GM12878 (cell line): ENCODE data around the gene ARL14. TPM values are rescaled to one million over a fixed set of nuclear protein-coding genes. Genes with fewer than 3 reads are reported as not detected.

ENCODE experiments used
- ATAC-seq: fragments of 200-7000 bp; cut with Tn5 transposase; 3 replicates; pipeline ENCODE4 v1.9.1; 2020; ENCODE audit warnings: mild to moderate bottlenecking, moderate library complexity
- BruUV-seq: library from RNA; stranded (reverse); fragments of 400-500 nt; replicated peaks from 2 replicates; lab custom pipeline; 2021; lab: Mats Ljungman, UMichigan
- CTCF ChIA-PET: fragments of 300-600 bp; sonication (Branson Sonifier 250); formaldehyde crosslinking; extraction: SDS; loops from one replicate; lab custom pipeline; 2021; ENCODE audit warnings: inconsistent platforms; lab: Yijun Ruan, JAX
- POLR2A ChIA-PET: fragments of 350-600 bp; formaldehyde crosslinking; extraction: SDS; loops from one replicate; lab custom pipeline; 2021; ENCODE audit warnings: inconsistent platforms; lab: Charles Lee
- RAD21 ChIA-PET: fragments of 300-600 bp; sonication (Branson Sonifier 250); formaldehyde crosslinking; loops from one replicate; lab custom pipeline; 2023; ENCODE audit warnings: antibody characterized with exemption; ENCODE audit not compliant: unreplicated experiment; lab: Charles Lee
- SMC1A ChIA-PET: fragments of 300-600 bp; sonication (Branson Sonifier 250); formaldehyde crosslinking; loops from one replicate; lab custom pipeline; 2023; ENCODE audit not compliant: unreplicated experiment, uncharacterized antibody; lab: Charles Lee
- DNase-seq: peaks from one replicate; pipeline ENCODE4 v3.0.0-alpha.2; 2011; ENCODE audit warnings: low read depth, low spot score
- FAIRE-seq: peaks from 3 replicates; lab custom pipeline; 2011; peaks lifted over from hg19 to GRCh38; lab: Jason Lieb, UNC
- H2AFZ ChIP-seq: 2 replicates; pipeline ENCODE4 v1.6.0; 2011; ENCODE audit warnings: low read depth, low read length, control low read depth; ENCODE audit not compliant: control insufficient read depth
- H3K27ac ChIP-seq: 2 replicates; pipeline ENCODE4 v1.5.1; 2011; ENCODE audit warnings: control low read depth; ENCODE audit not compliant: control insufficient read depth, insufficient read depth
- H3K27me3 ChIP-seq, 2 experiments: replicated peaks in 1 of 2; 2 replicates each; pipeline versions ENCODE4 v1.6.0 to v1.6.1; 2011; ENCODE audit warnings: low read length in 1 of 2; ENCODE audit not compliant: control insufficient read depth in 2 of 2, insufficient read depth in 2 of 2
- H3K36me3 ChIP-seq, 2 experiments: 2 replicates each; pipeline ENCODE4 v1.5.1; 2011; ENCODE audit warnings: low read length in 1 of 2; ENCODE audit not compliant: control insufficient read depth in 2 of 2, insufficient read depth in 2 of 2
- H3K4me1 ChIP-seq: 2 replicates; pipeline ENCODE4 v1.6.1; 2011; ENCODE audit warnings: mild to moderate bottlenecking, low read length, moderate library complexity, mixed read lengths; ENCODE audit not compliant: control insufficient read depth, insufficient read depth
- H3K4me2 ChIP-seq: 2 replicates; pipeline ENCODE4 v1.6.0; 2011; ENCODE audit warnings: control low read depth; ENCODE audit not compliant: control insufficient read depth, insufficient read depth
- H3K4me3 ChIP-seq: fragments of 200-600 bp; sonication (generic); 2 replicates; pipeline ENCODE4 v1.5.1; 2016
- H3K79me2 ChIP-seq: 2 replicates; pipeline ENCODE4 v1.6.0; 2011; ENCODE audit warnings: low read length; ENCODE audit not compliant: control insufficient read depth, insufficient read depth
- H3K9ac ChIP-seq: 2 replicates; pipeline ENCODE4 v1.8.0; 2011; ENCODE audit warnings: low read length, control low read depth, mixed read lengths; ENCODE audit not compliant: control insufficient read depth, insufficient read depth
- H3K9me3 ChIP-seq: replicated peaks from 3 replicates; pipeline ENCODE4 v1.5.1; 2011; ENCODE audit warnings: mild to moderate bottlenecking, low read length; ENCODE audit not compliant: control insufficient read depth, insufficient read depth
- H4K20me1 ChIP-seq: 2 replicates; pipeline ENCODE4 v1.6.0; 2011; ENCODE audit not compliant: control insufficient read depth, insufficient read depth
- BRCA1 ChIP-seq: IDR thresholded peaks from 2 replicates; pipeline ENCODE4 v1.6.1; 2011; ENCODE audit warnings: low read depth, low read length, improper control_type of control experiment
- CBX5 ChIP-seq: sonication (generic); IDR thresholded peaks from 2 replicates; pipeline ENCODE4 v1.6.1; 2016; ENCODE audit warnings: low read depth, moderate library complexity, mild to moderate bottlenecking, inconsistent platforms
- IRF5 ChIP-seq: fragments of 450-650 bp; IDR thresholded peaks from 2 replicates; pipeline ENCODE4 v1.6.1; 2017; ENCODE audit warnings: borderline replicate concordance
- LARP7 ChIP-seq: fragments of 450-650 bp; IDR thresholded peaks from 2 replicates; pipeline ENCODE4 v1.6.1; 2017; ENCODE audit warnings: mild to moderate bottlenecking
- NFIC ChIP-seq: IDR thresholded peaks from 2 replicates; pipeline ENCODE4 v1.6.1; 2012; ENCODE audit warnings: low read depth, mild to moderate bottlenecking, inconsistent platforms, low read length, moderate library complexity
- NFXL1 ChIP-seq: fragments of 450-650 bp; IDR thresholded peaks from 2 replicates; pipeline ENCODE4 v1.6.1; 2017; ENCODE audit warnings: antibody characterized with exemption, mild to moderate bottlenecking, borderline replicate concordance
- SIX5 ChIP-seq: IDR thresholded peaks from 2 replicates; pipeline ENCODE4 v1.6.1; 2011; ENCODE audit warnings: mild to moderate bottlenecking, low read depth, low read length, moderate library complexity; ENCODE audit not compliant: severe bottlenecking
- SP1 ChIP-seq: IDR thresholded peaks from one replicate; pipeline ENCODE4 v1.6.1; 2011; ENCODE audit warnings: low read depth, low read length
- TARDBP ChIP-seq: IDR thresholded peaks from 2 replicates; pipeline ENCODE4 v1.6.1; 2016; ENCODE audit warnings: borderline replicate concordance
- WGBS: methylation state at CpG from one replicate; pipeline ENCODE4 v1.1.6; 2016; ENCODE audit warnings: low lambda C conversion rate; ENCODE audit not compliant: insufficient replicate concordance, insufficient coverage; ENCODE audit errors: missing lambda C conversion rate; 5-methylcytosine and 5-hydroxymethylcytosine counted together
- in situ Hi-C: fragments of 300-500 bp; cut with MboI; formaldehyde crosslinking; loops from 9 replicates; pipeline ENCODE4 v1.14.3; 2018; ENCODE audit warnings: mixed read lengths
- intact Hi-C: fragments of 100-400 bp; cut with micrococcal nuclease; formaldehyde crosslinking; loops from one replicate; pipeline ENCODE4 v1.14.2; 2022; ENCODE audit not compliant: unreplicated experiment
- polyA plus RNA-seq, 11 experiments: library from polyadenylated mRNA; depleted of rRNA in 4 of 11; unstranded in 6 of 11; stranded (reverse) in 5 of 11; fragments of >200 nt; fragmentation: Nextera tagmentation in 4 of 11; fragmentation: Illumina TruSeq in 1 of 11; extraction: Ambion mirVana in 4 of 11; extraction: Trizol in 1 of 11; gene quantifications; 1 replicate in 1 of 11; 2 replicates in 10 of 11; pipeline versions ENCODE4 v1.2.1 to v1.2.3, GENCODE V29; 2011 to 2016; ENCODE audit warnings: inconsistent platforms in 2 of 11, missing spikeins in 2 of 11, low read depth in 1 of 11
- total RNA-seq, 4 experiments: library from RNA; depleted of rRNA in 3 of 4; stranded (reverse); fragments of >200 nt in 3 of 4; fragmentation: Illumina TruSeq in 1 of 4; extraction: Trizol in 1 of 4; gene quantifications; 2 replicates each; pipeline versions ENCODE4 v1.2.1 to v1.2.3, GENCODE V29; 2013 to 2021

ARL14 gene
- total and polyA plus RNA-seq, 10 of the 15 experiments (the other 5 are each of a cell fraction or from before 2014, with no cell fraction given), result 0.04 to 0.18 TPM; not detected in 8

- no peaks in the 10 kb centered on the region for H3K4me1 ChIP-seq
- H3K36me3 ChIP-seq, result no peaks in the 10 kb centered on the region
- ChIA-PET CTCF (no interaction called here), SMC1A (no interaction called here), POLR2A (no interaction called here), RAD21 (no interaction called here)
- no peak overlapping the region for H3K9ac ChIP-seq
- TF ChIP-seq NFIC (no peak), BRCA1 (no peak), LARP7 (no peak), SIX5 (no peak), CBX5 (no peak), NFXL1 (no peak), IRF5 (no peak)
- in situ Hi-C loops (no loop called here), intact Hi-C loops (no loop called here)
- H4K20me1 ChIP-seq, result no peaks in the 10 kb centered on the region
- H3K4me2 ChIP-seq, result no peak overlapping the region
- FAIRE-seq, result no peak
- no peak for DNase-seq
- no peaks in the 10 kb centered on the region for H3K79me2 ChIP-seq
- H3K9me3 ChIP-seq, result no peaks in the 10 kb centered on the region
- no peak overlapping the region for H3K4me3 ChIP-seq
- H3K27me3 ChIP-seq, result no peaks in the 10 kb centered on the region
- no peak overlapping the region for H3K27ac ChIP-seq
- no peak overlapping the region for H2AFZ ChIP-seq
- BruUV-seq, result no TSS peak
- ATAC-seq, result no peak
- 48% methylated on average over 2 of the region's 2 CpGs for WGBS
These were observed 38.8 kb upstream of the ARL14 start for GRCh38 chr3:160638184-160638583.

DNA sequence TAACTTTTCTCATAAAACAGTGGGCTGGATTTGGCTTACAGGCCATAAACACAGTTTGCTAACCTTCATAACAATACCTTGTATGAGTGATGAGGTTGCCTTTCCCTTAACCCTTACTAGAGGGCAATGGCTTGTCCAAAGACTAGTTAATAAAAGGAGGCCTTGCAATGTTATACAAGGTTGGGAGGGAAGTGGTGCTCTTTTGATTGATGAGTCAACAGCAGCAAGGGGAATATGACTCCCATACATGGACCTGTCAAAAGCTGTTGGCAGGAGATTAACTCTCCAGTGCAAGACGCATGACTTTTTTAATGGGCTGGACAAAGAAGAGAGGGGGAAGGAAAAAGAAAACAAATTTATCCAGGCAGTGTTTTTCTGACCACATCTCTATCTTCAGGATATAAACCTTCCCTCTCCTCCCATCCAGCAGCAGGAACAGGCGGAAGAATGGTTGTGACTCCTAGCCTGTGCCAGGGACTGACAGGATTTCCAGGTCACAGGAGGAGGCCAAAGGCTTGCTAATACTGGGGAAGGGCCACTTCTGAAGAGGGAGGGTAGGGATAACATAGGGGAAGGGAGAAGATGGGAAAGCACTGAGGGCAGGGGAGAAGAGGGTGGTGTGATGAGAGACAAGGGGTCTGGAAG is 35.2 kb upstream of the ARL14 start:
- ATAC-seq (no peak), DNase-seq (no peak), FAIRE-seq (no peak)
- Histone ChIP-seq H3K4me1 (no peaks in the 10 kb centered on the region), H3K36me3 (no peaks in the 10 kb centered on the region), H2AFZ (no peak overlapping the region), H3K9me3 (no peaks in the 10 kb centered on the region), H4K20me1 (no peaks in the 10 kb centered on the region), H3K27ac (no peak overlapping the region), H3K9ac (no peak overlapping the region), H3K79me2 (no peaks in the 10 kb centered on the region), H3K4me3 (no peak overlapping the region), H3K4me2 (no peak overlapping the region), H3K27me3 (no peaks in the 10 kb centered on the region)
- CTCF ChIA-PET, result no interaction called here
- RAD21 ChIA-PET, result no interaction called here
- intact Hi-C loops (no loop called here), in situ Hi-C loops (no loop called here)
- TF ChIP-seq SP1, result no peak
- no peak for TF ChIP-seq TARDBP
- POLR2A ChIA-PET, result no interaction called here
- SMC1A ChIA-PET, result no interaction called here
- BruUV-seq, result no TSS peak
- WGBS, result 68% methylated on average over 2 of the region's 2 CpGs
